Activated CD8-positive, alpha-beta memory T cell treated with anti-CD3 and anti-CD28 coated beads for 1 hour (primary cell): ENCODE results near the gene PNMA8A.
"Not testable (repeated sequence)": the region's sequence is repeated elsewhere in the genome, so short reads cannot be mapped to it uniquely, and the experiment has no call there.

ENCODE experiments used
- DNase-seq, 2 donors: peaks; one replicate each; pipeline ENCODE4 v3.0.0-alpha.2; 2020; ENCODE audit warnings: low read depth in 1 of 2; ENCODE audit errors: extremely low read depth in 1 of 2

PNMA8A gene

DNA sequence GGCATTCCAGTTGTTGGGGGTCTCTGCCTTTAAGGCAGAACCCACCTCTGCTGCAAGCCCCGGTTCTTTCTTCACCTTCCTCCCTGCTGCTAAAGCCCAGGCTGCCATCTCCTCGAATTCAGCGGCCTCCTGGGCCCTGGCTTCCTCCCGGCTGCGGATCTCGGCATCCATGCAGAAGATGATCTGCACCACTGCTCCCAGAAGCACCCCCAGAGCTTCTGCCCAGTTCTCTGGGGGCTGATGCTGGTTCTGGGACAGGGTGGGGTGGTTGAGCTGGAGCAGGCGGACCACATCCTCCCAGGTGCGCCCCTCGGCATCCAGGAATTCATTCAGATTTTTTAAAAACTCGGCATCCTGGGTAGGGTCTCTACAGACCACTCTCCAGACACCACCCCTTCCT is 987 bp downstream of the PNMA8A start:
- no peak for DNase-seq

DNA sequence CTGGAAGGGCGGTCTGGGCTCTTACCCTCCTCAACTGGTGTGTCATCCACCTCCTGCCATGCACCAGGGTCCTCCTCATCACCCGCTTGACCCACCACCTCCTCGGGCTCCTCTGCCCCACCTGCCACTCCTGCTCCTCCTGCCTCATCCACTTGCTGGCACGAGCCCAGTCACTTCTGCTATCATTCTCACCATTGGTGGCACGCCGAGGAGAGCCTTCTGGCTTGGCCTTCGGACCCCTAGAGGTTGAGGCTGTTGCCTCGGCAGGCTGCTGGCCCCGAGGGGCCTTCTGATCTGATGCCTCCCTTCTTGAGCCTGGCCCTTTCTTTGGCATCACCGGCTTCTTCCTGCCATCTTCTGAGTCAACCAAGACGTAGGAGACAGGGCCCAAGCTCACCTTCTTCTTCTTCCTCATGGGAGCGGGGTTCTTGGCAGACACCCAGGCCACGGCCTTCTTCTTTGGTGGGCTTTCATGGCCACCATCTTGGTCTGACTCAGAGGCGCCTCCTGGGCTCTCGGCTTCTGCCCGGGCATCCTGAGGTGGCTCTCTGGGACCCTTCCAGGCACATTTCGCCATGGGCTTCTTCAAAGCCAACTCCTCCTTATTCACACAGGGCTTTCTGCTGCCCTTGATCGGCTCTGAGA is 1.7 kb downstream of the PNMA8A start:
- DNase-seq: no peak

DNA sequence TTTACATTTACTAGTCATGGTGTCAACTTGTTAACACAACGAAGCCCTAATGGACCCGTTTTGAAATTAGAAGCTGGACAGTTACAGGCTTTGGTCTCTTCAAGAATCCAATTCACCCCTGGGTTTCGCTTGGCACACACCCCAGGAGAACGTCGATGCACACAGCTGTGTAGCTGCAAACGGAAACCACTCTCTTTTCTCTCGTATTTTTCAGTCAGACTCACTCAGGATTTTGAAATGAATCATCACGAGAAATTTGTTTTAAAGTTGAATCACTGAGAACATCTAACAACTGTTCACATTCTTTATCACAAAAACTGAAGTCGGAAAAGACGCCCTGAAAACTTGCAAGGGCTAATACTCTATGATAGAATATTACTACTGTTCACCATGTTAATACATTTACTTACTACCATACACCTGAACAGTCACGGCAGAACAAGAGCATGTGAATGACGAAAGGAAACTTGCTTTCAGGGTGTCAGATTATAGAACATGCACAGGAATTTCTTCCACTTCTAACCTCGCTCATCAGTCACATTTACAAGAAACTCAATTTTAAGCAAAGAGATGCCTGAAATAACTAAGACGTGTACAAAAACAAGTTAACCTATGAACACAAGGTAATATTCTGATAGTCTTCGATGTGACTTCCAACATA is 4.7 kb downstream of the PNMA8A start:
- no peak for DNase-seq

DNA sequence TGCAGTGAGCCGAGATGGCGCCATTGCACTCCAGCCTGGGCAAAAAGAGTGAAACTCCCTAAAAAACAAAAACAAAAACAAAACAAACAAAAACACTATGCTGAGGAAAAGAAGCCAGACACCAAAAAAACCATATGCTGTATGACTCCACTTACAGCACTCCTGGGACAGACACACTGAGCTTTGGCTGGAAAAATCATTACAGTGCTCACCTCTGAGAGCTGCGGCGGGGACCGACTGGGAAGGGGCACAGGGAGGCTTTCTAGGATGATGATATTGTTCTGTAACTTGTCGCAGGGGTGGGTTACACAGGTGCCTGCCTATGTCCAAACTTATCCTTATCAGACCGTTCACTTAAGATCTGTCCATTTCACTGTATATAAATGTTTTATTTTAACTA is 7.8 kb downstream of the PNMA8A start:
- no peak for DNase-seq

DNA sequence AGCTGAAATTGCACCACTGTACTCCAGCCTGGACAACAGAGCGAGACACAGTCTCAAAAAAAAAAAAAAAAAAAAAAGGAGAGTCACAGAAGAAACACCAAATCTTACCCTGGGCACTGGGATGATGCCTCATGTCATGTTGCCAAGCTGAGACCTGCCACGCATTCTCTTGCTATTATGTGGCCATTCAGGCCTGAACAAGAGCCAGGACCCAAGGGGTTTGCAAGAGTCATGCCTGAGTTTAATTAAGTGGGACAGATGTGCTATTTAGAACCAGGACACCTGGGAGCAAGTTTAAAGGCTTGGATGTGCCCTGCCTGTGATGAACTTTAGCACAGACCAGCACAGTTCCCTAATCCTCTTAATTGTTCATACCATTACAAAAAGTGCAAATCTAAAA is 9.8 kb downstream of the PNMA8A start:
- no peak for DNase-seq

DNA sequence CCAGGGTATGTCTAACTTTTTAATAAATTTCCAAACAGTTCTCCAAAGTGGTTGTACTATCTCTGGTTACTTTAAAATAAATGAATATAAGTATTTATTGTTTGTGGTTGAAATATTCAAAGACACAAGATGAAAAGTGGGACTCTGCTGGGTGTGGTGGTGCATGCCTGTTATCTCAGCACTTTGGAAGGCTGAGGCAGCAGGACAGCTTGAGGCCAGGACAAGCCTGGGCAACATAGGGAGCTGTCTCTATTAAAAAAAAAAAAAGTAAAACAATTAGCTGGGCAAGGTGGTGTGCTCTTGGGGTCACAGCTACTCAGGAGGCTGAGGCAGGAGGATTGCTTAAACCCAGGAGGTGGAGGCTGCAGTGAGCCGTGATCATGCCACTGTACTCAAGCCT is 10.4 kb downstream of the PNMA8A start:
- DNase-seq: no peak

DNA sequence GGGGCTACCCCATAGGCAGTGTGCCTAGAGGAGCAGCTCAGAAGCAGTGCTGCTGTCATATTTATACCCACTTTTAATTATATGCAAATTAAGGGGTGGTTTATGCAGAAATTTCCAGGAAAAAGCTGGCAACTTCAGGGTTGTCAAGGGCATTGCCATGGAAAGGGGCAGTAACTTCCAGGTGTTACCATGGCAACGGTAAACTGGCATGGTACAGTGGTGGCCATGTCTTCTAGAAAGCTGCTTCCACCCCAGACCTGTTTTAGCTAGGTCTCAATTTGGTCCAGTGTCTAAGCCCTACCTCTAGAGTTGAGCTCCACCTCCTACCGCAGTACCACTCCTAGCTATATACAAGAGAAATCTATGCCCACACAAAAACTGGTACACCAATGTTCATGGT is 11.3 kb downstream of the PNMA8A start:
- no peak for DNase-seq

DNA sequence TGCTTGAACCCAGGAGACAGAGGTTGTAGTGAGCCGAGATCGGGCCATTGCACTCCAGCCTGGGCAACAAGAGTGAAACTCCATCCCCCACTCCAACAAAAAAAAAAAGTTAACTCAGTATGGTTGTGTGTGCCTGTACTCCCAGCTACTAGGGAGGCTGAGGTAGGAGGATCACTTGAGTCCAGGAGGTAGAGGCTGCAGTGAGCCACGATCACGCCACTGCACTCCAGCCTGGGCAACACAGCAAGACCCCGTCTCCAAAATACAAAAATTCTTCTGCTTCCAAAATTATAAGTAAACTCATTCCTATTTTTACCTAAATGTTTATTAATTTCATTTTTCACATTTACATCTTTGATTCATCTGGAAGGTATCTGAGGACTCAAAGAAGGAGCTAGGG is 14.4 kb downstream of the PNMA8A start:
- DNase-seq: no peak

DNA sequence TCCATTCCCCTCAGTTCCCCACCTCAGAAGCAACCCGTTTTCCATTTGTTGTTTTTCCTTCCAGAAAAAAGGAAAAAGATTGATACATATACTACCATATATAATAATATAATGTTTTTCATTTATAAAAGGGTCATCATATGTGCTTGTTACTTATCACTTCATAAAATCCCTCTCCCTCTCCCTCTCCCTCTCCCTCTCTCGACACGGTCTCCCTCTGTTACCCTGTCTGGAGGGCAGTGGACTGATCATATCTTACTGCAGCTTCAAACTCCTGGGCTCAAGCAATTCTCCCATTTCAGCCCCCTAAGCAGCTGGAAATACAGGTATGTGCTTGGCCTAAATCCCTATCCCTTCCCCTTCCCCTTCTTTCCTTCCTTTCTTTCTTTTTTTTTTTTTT is 17.1 kb downstream of the PNMA8A start:
- DNase-seq: no peak

DNA sequence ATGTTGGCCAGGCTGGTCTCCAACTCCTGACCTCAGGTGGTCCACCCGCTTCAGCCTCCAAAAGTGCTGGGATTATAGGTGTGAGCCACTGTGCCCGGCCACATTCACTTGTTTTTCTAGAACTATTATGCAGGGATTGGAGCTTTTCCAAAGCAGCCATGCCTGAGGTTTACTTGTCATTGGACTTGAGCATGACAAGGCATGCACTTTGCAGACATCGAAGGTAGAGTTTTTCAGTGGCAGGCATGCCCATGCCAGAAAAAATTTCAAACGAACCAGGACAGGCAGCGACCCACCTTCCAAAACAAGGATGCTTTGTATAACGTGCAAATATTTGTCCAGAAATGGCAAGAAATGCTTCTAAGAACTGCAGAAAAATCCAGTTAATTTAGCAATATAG is 17.7 kb downstream of the PNMA8A start:
- DNase-seq: no peak

DNA sequence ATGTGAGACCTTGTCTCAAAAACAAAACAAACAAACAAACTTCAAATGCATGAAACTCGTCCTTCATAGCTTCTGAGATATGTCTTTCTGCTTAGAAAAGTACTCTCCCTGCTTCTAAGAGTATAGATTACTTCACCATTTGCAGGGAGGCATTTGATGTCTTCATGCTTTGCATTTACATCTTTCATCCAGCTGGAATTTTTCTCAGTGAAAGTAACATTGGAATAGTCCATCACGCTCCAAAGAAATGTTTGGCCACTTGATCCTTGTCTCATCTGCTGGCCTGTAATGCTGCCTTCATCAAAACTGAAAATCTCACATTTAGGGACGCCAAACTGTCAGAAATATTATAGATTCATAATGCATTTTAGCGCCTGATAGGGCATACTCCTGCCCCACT is 19.2 kb downstream of the PNMA8A start:
- DNase-seq: no peak

DNA sequence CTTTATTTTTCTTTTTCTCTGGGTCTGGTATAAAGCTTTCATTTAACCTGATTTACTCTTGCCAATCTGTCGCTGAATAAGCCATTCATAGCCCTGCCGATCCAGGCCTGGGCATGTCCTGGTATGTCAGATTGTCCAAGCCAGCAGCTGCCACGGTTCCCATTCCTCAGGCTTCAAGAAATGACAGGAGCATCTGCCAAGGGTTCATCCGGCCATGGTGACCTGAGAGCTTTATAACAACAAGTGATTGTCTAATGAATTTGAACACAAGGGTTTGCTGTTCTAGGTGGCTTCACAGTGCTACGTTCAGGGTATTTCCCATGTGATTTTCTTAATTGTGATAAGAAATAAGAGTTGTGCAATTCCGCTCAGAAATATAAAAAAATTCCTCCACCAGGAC is 20.0 kb downstream of the PNMA8A start:
- DNase-seq: no peak

DNA sequence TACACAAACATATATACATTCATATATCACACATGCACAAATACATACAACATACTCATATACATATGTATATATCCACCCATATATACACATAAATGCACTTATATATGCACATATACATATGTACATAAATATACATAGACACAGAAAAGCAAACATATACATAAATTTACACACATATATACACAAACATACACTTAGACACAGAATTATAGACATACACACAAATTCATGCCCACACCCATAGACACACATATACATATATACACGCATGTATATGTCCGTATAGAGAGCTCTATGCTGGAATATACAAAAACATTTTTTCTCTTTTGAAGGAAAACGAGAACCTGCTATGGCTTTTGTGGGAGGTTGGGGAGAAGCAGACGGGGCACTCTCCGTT is 20.6 kb downstream of the PNMA8A start:
- no peak for DNase-seq

DNA sequence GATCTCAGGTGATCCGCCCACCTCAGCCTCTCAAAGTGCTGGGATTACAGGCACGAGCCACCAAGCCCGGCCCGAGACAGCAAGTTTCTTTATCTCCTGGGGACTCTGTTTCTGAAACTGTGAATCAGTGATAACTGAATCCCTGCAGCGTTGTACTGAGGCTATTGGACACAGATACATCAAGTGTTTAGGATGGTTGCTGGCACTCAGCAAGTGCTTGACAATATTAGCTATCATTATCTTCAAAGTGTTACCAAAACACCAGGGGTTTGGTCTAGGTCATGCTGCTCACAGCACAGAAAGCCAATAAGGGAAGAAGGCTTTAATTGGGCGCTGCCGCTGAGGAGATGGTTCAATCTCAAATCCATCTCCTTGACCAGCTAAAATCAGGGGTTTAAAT is 22.1 kb downstream of the PNMA8A start:
- no peak for DNase-seq

DNA sequence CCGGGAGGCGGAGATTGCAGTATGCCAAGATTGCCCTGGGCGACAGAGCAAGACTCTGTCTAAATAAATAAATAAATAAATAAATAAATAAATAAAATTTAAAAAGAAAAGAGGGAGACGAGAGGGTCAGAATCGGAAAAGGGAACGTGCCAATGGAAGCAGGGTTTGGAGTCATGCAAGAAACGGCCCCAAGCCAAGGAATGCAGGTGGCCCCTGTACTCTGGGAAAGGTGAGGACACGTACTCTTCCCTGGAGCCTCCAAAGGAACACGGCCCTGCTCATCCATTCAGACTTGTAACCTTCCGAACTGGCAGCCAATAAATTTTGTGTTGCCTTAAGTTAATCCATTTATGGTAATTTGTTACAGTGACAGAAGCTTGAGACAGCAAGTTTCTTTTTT is 22.8 kb downstream of the PNMA8A start:
- no peak for DNase-seq

DNA sequence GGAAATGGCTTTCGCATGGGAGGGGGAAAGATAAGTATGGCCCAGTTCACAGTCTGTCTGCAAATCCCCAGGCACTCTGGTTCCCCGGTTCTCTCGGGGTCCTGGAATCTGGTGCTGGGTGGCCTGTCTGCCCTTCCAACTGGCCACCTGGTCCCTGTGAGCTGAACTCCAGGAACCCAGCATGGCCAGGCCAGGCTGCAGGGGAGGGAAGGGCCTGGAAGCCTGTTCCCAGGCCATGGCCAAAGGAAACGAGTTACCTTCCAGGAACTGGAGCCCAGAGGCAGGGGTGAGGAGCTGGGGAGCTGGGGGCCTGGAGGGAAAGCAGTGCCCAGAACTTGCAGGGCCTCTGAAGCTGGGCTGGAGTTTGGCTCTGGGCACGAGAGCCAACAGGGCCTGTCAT is 23.5 kb downstream of the PNMA8A start:
- no peak for DNase-seq

DNA sequence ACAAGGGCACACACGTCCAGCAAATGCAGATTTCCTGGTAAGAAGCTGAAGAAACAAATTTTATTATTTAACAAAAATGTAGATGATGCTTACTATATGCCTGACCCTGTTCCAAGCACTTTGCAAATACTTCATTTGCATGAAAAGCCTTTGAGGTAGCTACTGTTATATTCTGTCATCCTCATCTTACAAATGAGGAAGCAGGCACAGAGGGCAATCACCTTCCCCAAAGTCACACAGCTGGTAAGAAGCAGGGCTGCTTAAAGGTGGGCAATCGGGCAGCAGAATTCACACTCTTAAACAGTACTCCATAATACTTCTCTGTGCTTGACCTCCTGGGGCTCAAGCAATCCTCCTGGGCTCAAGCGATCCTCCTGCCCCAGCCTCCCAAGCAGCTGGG is 24.4 kb downstream of the PNMA8A start:
- DNase-seq: no peak

DNA sequence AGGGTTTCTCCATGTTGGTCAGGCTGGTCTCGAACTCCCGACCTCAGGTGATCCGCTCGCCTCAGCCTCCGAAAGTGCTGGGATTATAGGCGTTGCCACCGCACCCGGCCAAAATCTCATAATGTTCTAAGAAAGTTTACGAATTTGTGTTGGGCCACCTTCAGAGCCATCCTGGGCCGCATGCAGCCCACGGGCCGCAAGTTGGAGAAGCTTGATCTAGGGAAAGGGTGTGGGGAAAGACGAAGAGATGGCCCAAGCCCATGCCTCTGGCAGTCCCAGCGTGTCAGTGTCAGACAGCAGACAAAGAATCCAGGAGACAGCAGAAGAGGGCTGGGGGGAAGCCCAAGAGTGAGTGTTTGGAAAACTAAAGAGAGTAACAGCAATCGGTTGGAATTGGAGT is 25.3 kb downstream of the PNMA8A start:
- no peak for DNase-seq

DNA sequence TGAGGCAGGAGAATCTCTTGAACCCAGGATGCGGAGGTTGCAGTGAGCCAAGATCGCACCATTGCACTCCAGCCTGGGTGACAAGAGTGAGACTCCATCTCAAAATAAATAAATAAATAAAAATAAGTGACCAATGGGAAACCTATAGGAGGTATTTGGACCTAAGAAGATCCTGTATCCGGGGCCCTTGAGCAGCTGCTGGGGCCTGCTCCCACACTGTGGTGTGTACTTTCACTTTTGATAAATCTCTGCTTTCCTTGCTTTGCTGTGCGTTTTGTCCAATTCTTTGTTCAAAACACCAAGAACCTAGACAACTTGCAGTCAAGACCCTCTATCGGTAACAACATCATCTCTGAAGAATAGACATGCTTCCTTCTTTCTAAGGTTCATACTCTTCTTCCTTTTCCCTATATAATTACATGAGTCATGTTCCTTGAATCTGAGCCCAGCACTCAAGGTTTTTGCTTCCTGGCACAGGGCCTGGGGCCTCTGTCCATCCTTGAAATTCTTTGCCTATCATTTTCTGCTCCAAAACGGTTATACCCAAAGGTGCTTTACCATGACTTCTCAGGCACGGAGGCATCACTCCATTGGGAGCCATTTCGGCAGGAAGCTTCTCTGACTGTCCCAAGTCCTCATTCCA is 28.4 kb downstream of the PNMA8A start:
- no peak for DNase-seq

DNA sequence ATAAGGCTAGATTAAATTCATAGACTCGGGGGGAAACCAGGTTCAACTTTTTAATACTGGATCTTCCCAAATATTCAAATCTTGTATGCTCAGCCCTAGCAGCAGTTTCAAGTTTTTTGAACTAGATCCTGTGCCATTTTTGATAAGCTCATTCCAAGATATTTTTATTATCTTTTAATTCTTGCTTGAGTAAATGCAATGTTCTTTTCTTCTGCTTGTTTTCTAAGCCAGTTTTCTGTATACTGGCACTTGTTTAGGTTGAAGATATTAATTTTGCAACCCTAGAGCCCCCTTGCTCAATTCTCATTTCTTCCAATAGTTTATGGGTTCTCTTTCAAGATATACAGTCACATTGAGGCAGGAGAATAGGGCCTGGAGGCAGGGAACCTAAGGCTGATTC is 29.5 kb downstream of the PNMA8A start:
- DNase-seq: no peak

DNA sequence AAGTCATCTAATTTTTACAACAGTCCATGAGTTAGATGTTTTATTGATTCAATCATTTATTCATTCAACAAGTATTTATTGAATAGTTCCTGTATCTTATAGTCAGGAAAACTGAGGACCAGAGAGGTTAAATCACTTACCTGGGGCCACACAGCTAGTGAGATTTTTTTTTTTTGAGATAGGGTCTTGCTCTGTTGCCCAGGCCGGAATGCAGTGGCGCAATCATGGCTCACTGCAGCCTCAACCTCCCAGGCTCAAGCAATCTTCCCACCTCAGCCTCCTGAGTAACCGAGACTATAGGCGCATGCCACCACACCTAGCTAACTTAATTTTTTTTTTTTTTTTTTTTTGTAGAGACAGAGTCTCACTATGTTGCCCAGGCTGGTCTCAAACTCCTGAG is 35.7 kb downstream of the PNMA8A start:
- not testable (repeated sequence) for DNase-seq

DNA sequence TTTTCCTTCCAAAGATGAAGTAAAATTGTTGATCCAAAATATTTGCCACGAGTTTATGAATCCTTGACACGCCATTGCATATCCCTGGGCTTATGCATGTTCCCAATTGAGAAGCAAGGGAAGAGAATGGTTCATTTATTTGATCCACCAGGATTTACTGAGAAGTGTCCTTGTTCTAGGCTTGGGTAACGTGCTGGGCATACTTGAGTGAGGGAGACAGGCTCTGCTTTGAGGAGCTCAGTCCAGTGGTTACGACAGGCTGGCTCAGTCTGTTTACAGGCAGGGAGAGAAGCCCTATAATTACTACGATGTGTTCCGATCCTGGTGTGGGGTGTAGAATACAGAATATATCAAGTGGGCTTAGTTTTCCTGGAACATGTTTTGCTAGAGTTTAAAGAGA is 36.4 kb downstream of the PNMA8A start:
- DNase-seq: no peak

DNA sequence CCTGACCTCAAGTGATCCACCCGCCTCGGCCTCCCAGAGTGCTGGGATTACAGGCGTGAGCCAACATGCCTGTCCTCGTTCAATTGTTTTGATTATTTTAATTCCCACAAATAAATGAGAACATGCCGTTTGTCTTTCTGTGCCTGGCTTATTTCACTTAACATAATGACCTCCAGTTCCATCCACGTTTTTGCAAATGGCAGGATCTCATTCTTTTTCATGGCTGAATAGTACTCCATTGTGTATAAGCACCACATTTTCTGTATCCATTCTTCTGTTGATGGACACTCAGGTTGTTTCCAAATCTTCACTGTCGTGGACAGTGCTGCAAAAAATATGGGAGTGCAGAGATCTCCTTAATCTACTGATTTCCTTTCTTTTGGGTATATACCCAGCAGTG is 37.9 kb downstream of the PNMA8A start:
- DNase-seq: not testable (repeated sequence)
